RWPE2 (cell line): ENCODE measurements around the gene CADM4.
"Not testable (repeated sequence)": the region's sequence is repeated elsewhere in the genome, so short reads cannot be mapped to it uniquely, and the experiment has no call there.

Source experiments
- ATAC-seq: fragments of 200-7000 bp; cut with Tn5 transposase; 3 replicates; pipeline ENCODE4 v1.9.1; 2021; ENCODE audit warnings: low read depth
- DNase-seq: peaks from one replicate; pipeline ENCODE4 v3.0.0-alpha.2; 2020; ENCODE audit warnings: low spot score
- H3K27ac ChIP-seq: fragments of 450-650 bp; 2 replicates; pipeline ENCODE4 v1.5.1; 2017; ENCODE audit warnings: mild to moderate bottlenecking; ENCODE audit not compliant: poor library complexity, severe bottlenecking
- H3K27me3 ChIP-seq: fragments of 250-450 bp; sonication (Bioruptor Pico); 2 replicates; pipeline ENCODE4 v1.5.1; 2021; ENCODE audit warnings: mild to moderate bottlenecking, moderate library complexity; ENCODE audit not compliant: insufficient read depth, poor library complexity, severe bottlenecking
- H3K36me3 ChIP-seq: fragments of 250-450 bp; sonication (Bioruptor Pico); 2 replicates; pipeline ENCODE4 v1.5.1; 2020; ENCODE audit warnings: low read depth, mild to moderate bottlenecking, moderate library complexity
- H3K4me1 ChIP-seq: fragments of 250-450 bp; sonication (Bioruptor Pico); 2 replicates; pipeline ENCODE4 v1.5.1; 2021; ENCODE audit warnings: mild to moderate bottlenecking, moderate library complexity; ENCODE audit not compliant: insufficient read depth, poor library complexity, severe bottlenecking
- H3K4me3 ChIP-seq: fragments of 250-450 bp; sonication (Bioruptor Pico); 2 replicates; pipeline ENCODE4 v1.5.1; 2021; ENCODE audit warnings: mild to moderate bottlenecking, moderate library complexity; ENCODE audit not compliant: severe bottlenecking
- H3K9me3 ChIP-seq: fragments of 250-450 bp; sonication (Bioruptor Pico); 2 replicates; pipeline ENCODE4 v1.5.1; 2021; ENCODE audit warnings: mild to moderate bottlenecking, moderate library complexity; ENCODE audit not compliant: severe bottlenecking
- TF ChIP-seq, protein P1 (sequence below): fragments of 450-650 bp; IDR thresholded peaks from one replicate; pipeline ENCODE4 v1.5.1; 2017; ENCODE audit warnings: mild to moderate bottlenecking, moderate library complexity; ENCODE audit not compliant: poor library complexity, severe bottlenecking

Gene CADM4

GRCh38 chr19:43641333-43641732, 1.7 kb upstream of the CADM4 start:
- no peak for DNase-seq
- H3K4me1 ChIP-seq: no peaks in the 10 kb centered on the region

DNA sequence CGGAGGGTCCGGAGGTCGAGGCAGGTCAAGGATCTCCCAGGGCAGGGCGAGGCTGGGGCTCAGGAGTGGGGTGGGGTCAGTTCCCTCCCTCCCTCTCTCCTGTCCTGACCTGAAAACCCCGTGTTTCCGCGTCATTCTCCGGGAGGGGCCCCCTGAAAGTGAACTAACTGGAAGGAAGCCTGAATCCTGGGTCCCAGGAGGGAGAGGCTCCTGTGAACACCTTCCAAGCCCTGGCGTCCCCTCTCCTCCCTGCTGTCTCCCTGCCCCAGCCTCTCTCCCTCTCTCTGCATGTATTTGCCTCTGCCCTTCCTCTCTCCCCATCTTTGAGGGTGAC, 741 bp upstream of the CADM4 start:
- no peaks in the 10 kb centered on the region for H3K9me3 ChIP-seq
- H3K4me1 ChIP-seq: no peaks in the 10 kb centered on the region
- ATAC-seq (peak; percentile 9; the same call in 2 of the 3 replicates), DNase-seq (no peak)
- peaks cover 15% of the 10 kb centered on the region for H3K27me3 ChIP-seq
- H3K27ac ChIP-seq: no peak overlapping the region
- H3K36me3 ChIP-seq: no peaks in the 10 kb centered on the region
- TF ChIP-seq, protein P1, sequence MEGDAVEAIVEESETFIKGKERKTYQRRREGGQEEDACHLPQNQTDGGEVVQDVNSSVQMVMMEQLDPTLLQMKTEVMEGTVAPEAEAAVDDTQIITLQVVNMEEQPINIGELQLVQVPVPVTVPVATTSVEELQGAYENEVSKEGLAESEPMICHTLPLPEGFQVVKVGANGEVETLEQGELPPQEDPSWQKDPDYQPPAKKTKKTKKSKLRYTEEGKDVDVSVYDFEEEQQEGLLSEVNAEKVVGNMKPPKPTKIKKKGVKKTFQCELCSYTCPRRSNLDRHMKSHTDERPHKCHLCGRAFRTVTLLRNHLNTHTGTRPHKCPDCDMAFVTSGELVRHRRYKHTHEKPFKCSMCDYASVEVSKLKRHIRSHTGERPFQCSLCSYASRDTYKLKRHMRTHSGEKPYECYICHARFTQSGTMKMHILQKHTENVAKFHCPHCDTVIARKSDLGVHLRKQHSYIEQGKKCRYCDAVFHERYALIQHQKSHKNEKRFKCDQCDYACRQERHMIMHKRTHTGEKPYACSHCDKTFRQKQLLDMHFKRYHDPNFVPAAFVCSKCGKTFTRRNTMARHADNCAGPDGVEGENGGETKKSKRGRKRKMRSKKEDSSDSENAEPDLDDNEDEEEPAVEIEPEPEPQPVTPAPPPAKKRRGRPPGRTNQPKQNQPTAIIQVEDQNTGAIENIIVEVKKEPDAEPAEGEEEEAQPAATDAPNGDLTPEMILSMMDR: no peak
- peak overlapping the region; percentile 40 for H3K4me3 ChIP-seq

More at GRCh38 chr19:43641333-43641732, 1.7 kb upstream of the CADM4 start:
- H3K9me3 ChIP-seq: no peaks in the 10 kb centered on the region
- no peak overlapping the region for H3K4me3 ChIP-seq
- peaks cover 15% of the 10 kb centered on the region for H3K27me3 ChIP-seq
- H3K27ac ChIP-seq: no peak overlapping the region
- ATAC-seq: no peak
- TF ChIP-seq, protein P1: no peak
- no peaks in the 10 kb centered on the region for H3K36me3 ChIP-seq

- Histone ChIP-seq H3K9me3 (no peaks in the 10 kb centered on the region), H3K27ac (no peak overlapping the region), H3K4me3 (peak overlapping the region; percentile 40), H3K36me3 (no peaks in the 10 kb centered on the region), H3K4me1 (peaks cover 7% of the 10 kb centered on the region), H3K27me3 (peaks cover 15% of the 10 kb centered on the region)
- ATAC-seq (no peak), DNase-seq (no peak)
- TF ChIP-seq, protein P1: no peak
Observed at GRCh38 chr19:43638995-43639518, 593 bp downstream of the CADM4 start.

DNA sequence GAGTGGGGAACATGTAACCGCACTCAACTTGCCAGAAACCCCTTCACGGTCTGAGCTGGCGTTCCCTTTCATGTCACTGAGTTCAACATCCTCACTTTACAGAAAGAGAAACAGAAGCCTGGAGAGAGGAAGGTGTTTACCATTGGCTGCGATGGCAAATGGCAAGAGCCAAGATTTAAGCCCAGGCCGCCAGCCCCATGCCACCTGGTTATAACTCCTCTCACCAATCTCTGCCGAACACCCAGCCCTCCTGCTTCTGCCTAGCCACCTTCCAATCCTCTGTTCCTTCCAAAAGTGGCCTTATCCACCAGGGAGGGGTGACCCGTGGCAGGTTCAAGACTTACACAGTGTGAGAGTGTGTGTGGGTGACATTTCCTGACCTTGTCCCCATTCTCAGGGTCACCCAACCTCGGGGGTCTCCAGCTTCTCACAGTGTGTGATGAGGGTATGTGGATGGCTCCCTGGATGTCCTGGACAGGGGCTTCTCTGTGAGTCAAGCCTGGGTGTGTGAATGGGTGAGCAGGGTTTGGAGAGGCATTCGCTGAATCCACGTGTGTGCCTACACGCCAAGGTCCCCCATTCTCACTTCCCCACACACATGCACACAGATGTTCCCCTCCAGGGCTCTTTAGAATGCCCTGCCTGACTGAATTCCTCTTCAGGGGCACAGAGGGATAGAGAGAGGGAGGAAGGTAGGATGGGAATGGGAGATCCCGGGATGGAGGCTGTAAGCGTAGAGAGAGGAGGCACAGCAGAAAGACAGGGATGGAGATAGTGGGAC, 1.2 kb downstream of the CADM4 start:
- DNase-seq (no peak), ATAC-seq (no peak)
- Histone ChIP-seq H3K4me1 (peaks cover 8% of the 10 kb centered on the region), H3K9me3 (no peaks in the 10 kb centered on the region), H3K27ac (no peak overlapping the region), H3K4me3 (no peak overlapping the region), H3K36me3 (no peaks in the 10 kb centered on the region), H3K27me3 (peaks cover 15% of the 10 kb centered on the region)
- TF ChIP-seq, protein P1: no peak

DNA sequence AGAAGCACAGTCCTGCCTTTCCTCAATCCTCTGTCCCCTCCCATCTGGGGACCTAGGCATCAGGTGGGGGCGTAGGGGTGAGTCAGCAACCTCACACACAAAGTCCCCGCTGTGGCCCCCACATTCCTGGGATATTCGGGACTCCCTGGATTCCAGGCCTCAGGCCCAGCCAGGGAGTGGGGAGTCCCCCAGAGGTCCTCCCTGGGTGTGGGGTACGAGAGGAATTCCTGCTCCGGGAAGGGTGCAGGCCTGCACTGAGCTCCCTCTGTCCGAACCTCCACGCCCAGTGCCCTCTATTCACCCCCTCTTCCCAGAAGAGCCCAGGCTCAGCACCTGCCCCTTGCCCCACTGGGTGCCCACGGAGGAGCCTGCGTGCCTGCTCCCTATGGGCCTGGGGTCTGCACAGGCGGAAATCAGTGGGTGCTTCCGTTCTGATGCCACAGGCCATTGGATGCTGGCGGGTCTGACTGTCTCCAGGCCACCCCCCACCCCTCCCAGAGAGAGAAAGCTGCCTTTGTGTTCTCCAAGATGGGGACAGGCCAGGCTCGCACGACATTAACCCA, 3.4 kb downstream of the CADM4 start:
- peaks cover 15% of the 10 kb centered on the region for H3K27me3 ChIP-seq
- H3K9me3 ChIP-seq: no peaks in the 10 kb centered on the region
- TF ChIP-seq, protein P1: no peak
- H3K36me3 ChIP-seq: no peaks in the 10 kb centered on the region
- ATAC-seq (no peak), DNase-seq (no peak)
- no peak overlapping the region for H3K27ac ChIP-seq
- peaks cover 8% of the 10 kb centered on the region for H3K4me1 ChIP-seq
- H3K4me3 ChIP-seq: no peak overlapping the region

DNA sequence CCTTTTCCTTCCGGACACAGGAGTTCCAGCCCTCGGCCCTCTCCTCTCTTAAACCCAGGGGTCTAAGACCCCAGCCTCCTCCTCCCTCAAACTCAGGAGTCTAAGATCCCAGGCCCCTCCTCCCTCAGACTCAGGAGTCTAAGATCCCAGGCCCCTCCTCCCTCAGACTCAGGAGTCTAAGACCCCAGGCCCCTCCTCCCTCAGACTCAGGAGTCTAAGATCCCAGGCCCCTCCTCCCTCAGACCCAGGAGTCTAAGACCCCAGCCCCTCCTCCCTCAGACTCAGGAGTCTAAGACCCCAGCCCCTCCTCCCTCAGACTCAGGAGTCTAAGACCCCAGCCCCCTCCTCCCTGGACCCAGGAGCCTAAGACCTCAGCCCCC, 4.1 kb downstream of the CADM4 start:
- not testable (repeated sequence) for H3K4me1 ChIP-seq, H3K4me3 ChIP-seq, DNase-seq, H3K36me3 ChIP-seq, H3K9me3 ChIP-seq, ATAC-seq, H3K27ac ChIP-seq
- peaks cover 15% of the 10 kb centered on the region for H3K27me3 ChIP-seq
